Measurements from ENCODE around the gene EPHA10. TPM values are rescaled to one million over a fixed set of nuclear protein-coding genes. Genes with fewer than 3 reads are reported as not detected.
A peak's percentile ranks its signal among the peaks of the same experiment; 100 is the strongest.
"Not testable (repeated sequence)": the region's sequence is repeated elsewhere in the genome, so short reads cannot be mapped to it uniquely, and the experiment has no call there.

EPHA10 gene
- total RNA-seq, 4 donors from 2014 or later, result 0.19 to 0.49 (median 0.31) TPM; not detected in 1

GRCh38 chr1:37792943-37793686 lies 28.2 kb upstream of the EPHA10 start:
- 52 to 72% methylated on average over 9 to 12 of the region's 36 CpGs for WGBS, 2 donors
- no peak for DNase-seq
- TF ChIP-seq POLR2A (IDR thresholded peaks at IDR 0.05) (no peak), CTCF (IDR thresholded peaks at IDR 0.05) (no peak)
- Histone ChIP-seq H3K36me3 (no peaks in the 10 kb centered on the region), H3K27me3 (peaks cover 0 to 45% (median 0%) of the 10 kb centered on the region in 4 donors), H3K27ac (no peak overlapping the region), H3K4me3 (peak overlapping the region; percentile 45 to 75 (median 54)), H3K4me1 (peaks cover 10 to 28% (median 12%) of the 10 kb centered on the region in 3 donors), H3K9me3 (no peaks in the 10 kb centered on the region)
- intact Hi-C loops (cut with DNase I), result no loop called here

- H3K4me1 ChIP-seq, result no peaks in the 10 kb centered on the region
- no peaks in the 10 kb centered on the region for H3K36me3 ChIP-seq
- TF ChIP-seq CTCF (IDR thresholded peaks at IDR 0.05) (no peak), POLR2A (IDR thresholded peaks at IDR 0.05) (no peak)
- H3K27me3 ChIP-seq, result peaks cover 0 to 44% (median 0%) of the 10 kb centered on the region in 4 donors
- intact Hi-C loops (cut with DNase I), result no loop called here
- H3K4me3 ChIP-seq, result no peak overlapping the region
- WGBS, 2 donors, result 72 to 84% methylated on average over 12 to 17 of the region's 17 CpGs
- no peak for DNase-seq
- no peak overlapping the region for H3K27ac ChIP-seq
- no peaks in the 10 kb centered on the region for H3K9me3 ChIP-seq
Observed at GRCh38 chr1:37782491-37782890, 17.6 kb upstream of the EPHA10 start.

GRCh38 chr1:37778654-37779053 lies 13.7 kb upstream of the EPHA10 start:
- H3K9me3 ChIP-seq, result no peaks in the 10 kb centered on the region
- no peak overlapping the region for H3K27ac ChIP-seq
- intact Hi-C loops (cut with DNase I), result no loop called here
- DNase-seq, result no peak
- WGBS, 2 donors, result 79 to 100% methylated on average over 2 to 3 of the region's 3 CpGs
- no peaks in the 10 kb centered on the region for H3K4me1 ChIP-seq
- no peaks in the 10 kb centered on the region for H3K36me3 ChIP-seq
- H3K27me3 ChIP-seq, result peaks cover 0 to 26% (median 0%) of the 10 kb centered on the region in 4 donors
- TF ChIP-seq CTCF (IDR thresholded peaks at IDR 0.05) (no peak), POLR2A (IDR thresholded peaks at IDR 0.05) (no peak)
- no peak overlapping the region for H3K4me3 ChIP-seq

- no peaks in the 10 kb centered on the region for H3K36me3 ChIP-seq
- intact Hi-C loops (cut with DNase I), result no loop called here
- no peak overlapping the region for H3K27ac ChIP-seq
- TF ChIP-seq POLR2A (IDR thresholded peaks at IDR 0.05) (no peak), CTCF (IDR thresholded peaks at IDR 0.05) (no peak)
- no peak overlapping the region for H3K4me3 ChIP-seq
- H3K27me3 ChIP-seq, result peaks cover 0 to 27% (median 0%) of the 10 kb centered on the region in 4 donors
- 62 to 74% methylated on average over 4 of the region's 4 CpGs for WGBS, 2 donors
- no peak for DNase-seq
- H3K4me1 ChIP-seq, result no peaks in the 10 kb centered on the region
- no peaks in the 10 kb centered on the region for H3K9me3 ChIP-seq
Observed at GRCh38 chr1:37776946-37777516, 12.1 kb upstream of the EPHA10 start.

GRCh38 chr1:37771440-37771839 lies 6.5 kb upstream of the EPHA10 start:
- intact Hi-C loops (cut with DNase I); H3K36me3 ChIP-seq; H3K4me1 ChIP-seq; DNase-seq; H3K27ac ChIP-seq; H3K9me3 ChIP-seq; H3K4me3 ChIP-seq: not testable (repeated sequence)
- peaks cover 0 to 68% (median 2%) of the 10 kb centered on the region in 4 donors for H3K27me3 ChIP-seq

Measured in esophagus squamous epithelium (tissue), 5 donors.